Tibial nerve (tissue), 4 donors: ENCODE measurements around the gene SRSF5. TPM values are rescaled to one million over a fixed set of nuclear protein-coding genes. Genes with fewer than 3 reads are reported as not detected.

Source experiments
- DNase-seq, 2 donors: peaks; one replicate each; pipeline ENCODE4 v3.0.0-alpha.2; 2019; ENCODE audit warnings: low spot score in 2 of 2
- H3K27ac ChIP-seq, 4 donors: fragments of 200-600 bp; sonication (generic) in 3 of 4; one replicate each; pipeline ENCODE4 v1.5.1; 2017 to 2019; ENCODE audit warnings: mild to moderate bottlenecking in 1 of 4
- H3K27me3 ChIP-seq, 2 donors: fragments of 200-600 bp; sonication (generic) in 1 of 2; one replicate each; pipeline versions ENCODE4 v1.5.1 to v1.6.0; 2017 to 2019
- H3K36me3 ChIP-seq, 3 donors: fragments of 200-600 bp; sonication (generic); one replicate each; pipeline ENCODE4 v1.5.1; 2018 to 2019
- H3K4me1 ChIP-seq, 4 donors: fragments of 200-600 bp; sonication (generic) in 3 of 4; one replicate each; pipeline ENCODE4 v1.5.1; 2017 to 2019
- H3K4me3 ChIP-seq, 4 donors: fragments of 200-600 bp; sonication (generic) in 3 of 4; one replicate each; pipeline ENCODE4 v1.5.1; 2017 to 2019; ENCODE audit warnings: mild to moderate bottlenecking in 1 of 4, moderate library complexity in 1 of 4
- H3K9me3 ChIP-seq, 4 donors: fragments of 200-600 bp; sonication (generic) in 3 of 4; one replicate each; pipeline ENCODE4 v1.5.1; 2017 to 2019
- CTCF ChIP-seq, 5 experiments: fragments of 200-600 bp in 3 of 5; fragments of 450-650 bp in 2 of 5; sonication (generic) in 3 of 5; IDR thresholded peaks; one replicate each; pipeline ENCODE4 v1.5.1; 2016 to 2019; ENCODE audit warnings: antibody characterized with exemption in 5 of 5, mild to moderate bottlenecking in 3 of 5, moderate library complexity in 2 of 5
- EP300 ChIP-seq, 2 donors: sonication (generic); formaldehyde crosslinking; IDR thresholded peaks; one replicate each; pipeline ENCODE4 v1.6.1; 2017; ENCODE audit warnings: antibody characterized with exemption in 2 of 2, mild to moderate bottlenecking in 1 of 2
- POLR2A ChIP-seq, 2 donors: fragments of 450-650 bp; IDR thresholded peaks; one replicate each; pipeline ENCODE4 v1.6.1; 2017; ENCODE audit warnings: antibody characterized with exemption in 2 of 2, mild to moderate bottlenecking in 2 of 2, moderate library complexity in 2 of 2
- WGBS, 2 donors: methylation state at CpG; one replicate each; pipeline ENCODE4 v1.1.5; 2018; 5-methylcytosine and 5-hydroxymethylcytosine counted together
- total RNA-seq, 4 donors: library from RNA; depleted of rRNA; stranded (reverse); fragments of >200 nt; gene quantifications; one replicate each; pipeline ENCODE4 v1.1.0, GENCODE V29; 2016

Gene SRSF5
- total RNA-seq, 4 donors from 2014 or later = 308 to 470 (median 361) TPM

GRCh38 chr14:69795691-69796090 lies 28.7 kb downstream of the SRSF5 start:
- Histone ChIP-seq H3K4me1 (no peaks in the 10 kb centered on the region), H3K9me3 (no peaks in the 10 kb centered on the region), H3K27me3 (no peaks in the 10 kb centered on the region), H3K36me3 (no peaks in the 10 kb centered on the region), H3K4me3 (no peak overlapping the region), H3K27ac (no peak overlapping the region)
- TF ChIP-seq POLR2A (IDR thresholded peaks at IDR 0.05) = no peak
- no peak for TF ChIP-seq CTCF (IDR thresholded peaks at IDR 0.05)
- TF ChIP-seq EP300 (IDR thresholded peaks at IDR 0.05) = no peak
- DNase-seq = no peak
- WGBS, 2 donors = 83 to 86% methylated on average over 4 of the region's 4 CpGs

DNA sequence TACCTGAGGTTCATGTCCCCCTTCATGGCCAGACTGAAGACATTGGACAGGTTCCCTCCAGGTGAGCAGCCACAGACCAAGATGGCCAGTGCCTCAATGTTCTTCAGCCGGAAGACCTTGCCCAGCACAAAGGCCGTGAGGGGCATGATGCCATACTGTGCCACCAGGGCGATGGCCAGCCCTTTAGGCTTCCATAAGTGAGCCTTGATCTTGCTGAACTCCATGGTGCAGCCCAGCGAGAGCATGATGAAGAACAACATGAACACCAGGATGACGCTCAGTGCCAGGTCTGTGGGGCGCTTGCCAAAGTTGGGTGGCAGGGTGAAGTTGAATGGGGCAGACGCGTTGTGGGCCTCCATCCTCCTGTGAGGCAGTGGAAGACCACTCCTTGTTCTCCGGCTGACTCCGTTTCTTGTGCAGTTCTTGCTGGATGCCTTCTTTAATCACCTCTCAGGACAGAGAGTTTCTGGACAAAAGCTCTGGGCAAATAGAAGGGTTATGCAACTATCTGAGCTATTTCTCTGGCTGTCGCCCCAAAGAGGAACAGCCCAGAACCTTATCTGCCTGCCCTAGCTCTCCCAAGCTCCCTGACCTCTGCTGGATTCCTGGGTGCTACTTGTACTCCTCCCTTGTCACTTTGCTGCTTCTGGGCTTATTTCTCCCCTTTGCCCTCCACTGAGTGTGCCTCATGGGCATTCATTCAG lies 30.0 kb downstream of the SRSF5 start, which contains the start of gene SLC10A1:
Gene SLC10A1, minus strand, starts transcription at position 445 of the 704 bp plus-strand sequence. Its CDS starts 86 bp downstream, at position 359.
- H3K9me3 ChIP-seq = peaks cover 0 to 6% (median 0%) of the 10 kb centered on the region in 4 donors
- H3K27ac ChIP-seq = no peak within 1 kb of the TSS
- TF ChIP-seq POLR2A (IDR thresholded peaks at IDR 0.05) (no peak), CTCF (IDR thresholded peaks at IDR 0.05) (no peak), EP300 (IDR thresholded peaks at IDR 0.05) (no peak)
- H3K4me3 ChIP-seq = no peak within 1 kb of the TSS
- no peak for DNase-seq
- no peaks in the 10 kb centered on the region for H3K4me1 ChIP-seq
- 82 to 92% methylated on average over 9 to 11 of the region's 11 CpGs for WGBS, 2 donors
- H3K36me3 ChIP-seq = no peaks in the 10 kb centered on the region
- H3K27me3 ChIP-seq = no peaks in the 10 kb centered on the region

- TF ChIP-seq EP300 (IDR thresholded peaks at IDR 0.05) (no peak), POLR2A (IDR thresholded peaks at IDR 0.05) (no peak), CTCF (IDR thresholded peaks at IDR 0.05) (no peak)
- WGBS, 2 donors = 70 to 78% methylated on average over 5 of the region's 5 CpGs
- Histone ChIP-seq H3K9me3 (peaks cover 0 to 6% (median 0%) of the 10 kb centered on the region in 4 donors), H3K4me3 (no peak overlapping the region), H3K27me3 (no peaks in the 10 kb centered on the region), H3K36me3 (no peaks in the 10 kb centered on the region), H3K4me1 (no peaks in the 10 kb centered on the region), H3K27ac (no peak overlapping the region)
- no peak for DNase-seq
These were observed 30.8 kb downstream of the SRSF5 start for GRCh38 chr14:69797573-69798338.

GRCh38 chr14:69798339-69798735 lies 31.4 kb downstream of the SRSF5 start:
- Histone ChIP-seq H3K4me3 (no peak overlapping the region), H3K4me1 (no peaks in the 10 kb centered on the region), H3K27me3 (no peaks in the 10 kb centered on the region), H3K27ac (no peak overlapping the region), H3K9me3 (peaks cover 0 to 6% (median 0%) of the 10 kb centered on the region in 4 donors), H3K36me3 (no peaks in the 10 kb centered on the region)
- TF ChIP-seq CTCF (IDR thresholded peaks at IDR 0.05) (no peak), EP300 (IDR thresholded peaks at IDR 0.05) (no peak), POLR2A (IDR thresholded peaks at IDR 0.05) (no peak)
- 90 to 100% methylated on average over 4 of the region's 4 CpGs for WGBS, 2 donors
- no peak for DNase-seq

DNA sequence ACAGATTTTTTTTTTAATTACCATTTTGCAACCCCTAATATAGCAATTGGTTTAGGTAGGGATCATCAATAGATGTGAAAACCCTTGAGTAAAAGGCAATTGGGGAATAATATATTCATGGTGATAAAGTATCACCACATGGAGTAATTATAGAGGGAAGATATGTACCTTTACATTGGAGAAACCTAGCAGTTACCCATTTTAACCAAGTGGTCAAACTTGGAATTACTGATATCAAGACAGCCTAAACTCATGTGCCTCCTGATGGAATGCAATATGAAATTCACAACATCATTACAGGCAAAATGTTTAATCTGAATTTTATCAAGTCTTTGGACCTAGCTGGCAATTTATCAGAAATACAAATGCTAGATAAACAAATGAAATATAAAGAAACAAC lies 36.8 kb downstream of the SRSF5 start:
- DNase-seq = no peak
- Histone ChIP-seq H3K4me3 (no peak overlapping the region), H3K27me3 (no peaks in the 10 kb centered on the region), H3K36me3 (no peaks in the 10 kb centered on the region), H3K27ac (no peak overlapping the region), H3K9me3 (peaks cover 0 to 6% (median 0%) of the 10 kb centered on the region in 4 donors), H3K4me1 (no peaks in the 10 kb centered on the region)
- TF ChIP-seq POLR2A (IDR thresholded peaks at IDR 0.05) (no peak), CTCF (IDR thresholded peaks at IDR 0.05) (no peak), EP300 (IDR thresholded peaks at IDR 0.05) (no peak)
